ENCODE measurements around the gene DPYSL4.

DPYSL4 gene

GRCh38 chr10:132164761-132165278 is 21.9 kb upstream of the DPYSL4 start:
- DNase-seq = no peak

DNA sequence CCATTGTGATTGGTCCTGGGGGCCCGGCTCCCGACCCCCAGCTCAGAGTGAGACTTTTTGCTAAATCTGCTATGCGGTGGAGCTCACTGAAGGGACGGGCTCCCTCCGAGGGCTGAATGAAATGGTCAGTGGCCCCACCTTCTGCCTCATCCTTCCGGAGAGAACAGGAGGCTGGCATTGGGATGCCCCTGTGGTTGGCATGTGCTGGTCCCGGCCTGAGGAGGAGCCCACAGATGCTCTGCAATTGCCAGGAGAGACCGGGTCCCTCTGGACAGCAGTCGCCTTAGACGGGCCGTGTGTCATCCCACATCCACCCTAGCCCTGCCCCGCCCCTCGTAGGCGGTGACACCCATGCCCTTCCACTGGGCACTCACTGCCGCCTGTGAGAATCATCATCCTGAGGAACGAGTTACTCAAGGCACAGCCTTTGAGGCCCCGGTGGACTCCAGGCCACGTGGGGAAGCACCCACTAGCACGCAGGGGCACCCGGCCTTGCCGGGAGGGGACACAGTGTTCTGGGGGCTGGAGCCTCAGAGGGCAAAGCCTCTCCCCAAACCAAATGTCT is 21.2 kb upstream of the DPYSL4 start:
- no peak for DNase-seq

GRCh38 chr10:132166216-132166950 is 20.4 kb upstream of the DPYSL4 start:
- no peak for DNase-seq

DNA sequence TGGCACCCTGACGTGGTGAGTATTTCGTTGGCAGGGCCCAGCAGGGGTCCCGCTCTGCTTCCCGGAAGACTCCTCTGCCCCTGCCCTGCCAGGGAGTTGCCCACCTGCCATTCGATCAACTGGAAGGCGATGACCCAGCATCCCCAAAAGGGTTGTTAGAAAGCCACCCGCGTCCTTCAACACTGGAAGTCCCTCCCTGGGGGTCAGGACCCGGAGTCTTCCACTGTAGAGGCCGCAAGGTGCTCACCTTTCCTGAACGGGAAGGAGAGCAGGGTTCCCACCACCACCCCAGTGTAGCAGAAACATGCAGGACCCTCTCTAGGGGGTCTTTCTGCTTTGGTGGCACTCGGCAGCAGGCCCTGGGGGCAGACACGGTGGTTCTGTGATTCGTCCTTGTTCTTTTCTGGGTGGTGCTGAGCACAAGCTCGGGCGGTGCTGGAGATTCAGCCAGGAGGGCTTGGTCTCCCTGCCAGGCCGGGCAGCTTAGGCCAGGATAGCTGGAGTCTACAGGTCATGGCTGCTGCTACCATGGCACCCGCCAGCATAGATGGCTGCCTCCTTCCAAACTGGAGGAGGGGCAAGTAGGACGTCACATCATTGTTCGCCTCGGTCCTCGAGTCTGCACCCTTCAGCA is 19.6 kb upstream of the DPYSL4 start:
- no peak for DNase-seq

DNA sequence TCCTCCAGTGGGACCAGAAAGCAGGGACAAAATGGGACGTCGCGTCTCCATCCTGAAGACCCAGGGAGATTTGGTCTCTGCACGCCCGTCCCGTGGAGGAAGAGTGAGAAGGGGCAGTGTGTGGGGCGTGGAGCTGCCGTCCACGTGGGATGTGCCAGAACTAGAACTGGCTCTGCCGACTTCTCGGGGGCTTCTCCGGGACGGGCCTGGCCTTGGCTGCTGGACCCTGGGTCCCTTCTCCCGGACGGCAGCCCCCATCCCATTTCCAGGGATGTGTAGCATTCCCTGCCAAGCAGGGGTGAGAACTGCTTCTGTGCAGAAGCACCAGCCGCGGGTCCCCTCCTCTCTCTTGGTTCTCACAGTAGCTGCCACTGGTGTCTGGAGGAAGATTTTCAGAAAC is 18.8 kb upstream of the DPYSL4 start:
- DNase-seq = no peak

DNA sequence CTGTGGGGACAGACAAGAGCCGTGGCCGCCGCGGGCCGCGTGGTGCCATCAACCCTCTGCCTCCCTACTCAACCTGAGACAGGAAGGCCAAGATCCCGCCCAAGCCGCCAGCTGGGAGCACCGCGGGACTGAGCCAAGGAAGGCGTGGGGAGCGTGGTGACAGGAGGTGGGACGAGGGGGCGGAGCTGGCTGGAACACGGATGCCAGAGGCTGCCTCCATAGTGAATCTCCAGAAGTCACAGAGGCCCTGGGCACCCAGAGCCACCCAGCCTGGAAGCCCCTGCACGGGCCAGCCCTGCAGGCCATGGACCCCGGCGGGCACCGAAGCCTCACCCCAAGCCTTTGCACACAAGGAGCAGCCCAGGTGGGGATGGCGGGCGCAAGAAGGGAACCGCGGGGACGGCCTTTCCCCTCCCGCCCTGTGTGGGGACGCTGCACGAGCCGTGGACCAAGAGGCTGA is 18.1 kb upstream of the DPYSL4 start:
- DNase-seq = no peak

DNA sequence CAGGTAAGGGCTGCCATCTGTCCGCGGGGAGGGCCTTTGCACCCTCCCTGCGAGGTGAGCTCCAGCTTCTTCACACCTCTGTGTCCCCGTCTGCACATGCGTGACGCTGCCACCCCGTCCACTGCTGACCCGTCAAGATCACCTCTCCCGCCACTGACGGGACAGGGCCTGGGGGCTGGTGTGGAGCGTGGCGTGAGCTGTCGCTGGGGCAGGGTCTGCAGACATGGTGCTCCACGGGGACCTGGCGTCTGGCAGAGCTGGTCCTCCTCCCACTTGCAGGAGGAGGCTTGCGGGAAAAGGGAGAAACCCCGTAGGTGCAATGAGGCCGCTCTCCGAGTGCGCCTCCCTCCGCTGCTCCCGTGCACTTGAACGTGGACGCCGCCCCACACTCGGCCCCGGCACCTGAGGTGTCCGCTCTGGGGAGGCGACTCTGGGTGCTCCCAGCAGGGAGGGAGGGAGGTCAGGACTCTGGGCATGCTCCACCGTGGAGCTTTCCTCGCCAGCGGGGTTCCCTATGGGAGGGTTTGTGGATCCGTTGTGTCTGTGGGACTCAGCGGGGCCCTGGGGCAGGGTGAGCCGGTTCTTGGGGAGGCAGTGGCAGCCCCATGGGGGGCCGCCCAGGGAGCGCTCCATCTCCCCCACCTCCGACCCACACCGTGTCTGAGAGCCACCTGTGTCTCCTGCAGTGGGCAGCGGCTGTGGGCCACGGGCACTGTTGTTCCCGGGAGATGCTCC is 17.6 kb upstream of the DPYSL4 start:
- no peak for DNase-seq

GRCh38 chr10:132169766-132170560 is 16.8 kb upstream of the DPYSL4 start:
- no peak for DNase-seq

DNA sequence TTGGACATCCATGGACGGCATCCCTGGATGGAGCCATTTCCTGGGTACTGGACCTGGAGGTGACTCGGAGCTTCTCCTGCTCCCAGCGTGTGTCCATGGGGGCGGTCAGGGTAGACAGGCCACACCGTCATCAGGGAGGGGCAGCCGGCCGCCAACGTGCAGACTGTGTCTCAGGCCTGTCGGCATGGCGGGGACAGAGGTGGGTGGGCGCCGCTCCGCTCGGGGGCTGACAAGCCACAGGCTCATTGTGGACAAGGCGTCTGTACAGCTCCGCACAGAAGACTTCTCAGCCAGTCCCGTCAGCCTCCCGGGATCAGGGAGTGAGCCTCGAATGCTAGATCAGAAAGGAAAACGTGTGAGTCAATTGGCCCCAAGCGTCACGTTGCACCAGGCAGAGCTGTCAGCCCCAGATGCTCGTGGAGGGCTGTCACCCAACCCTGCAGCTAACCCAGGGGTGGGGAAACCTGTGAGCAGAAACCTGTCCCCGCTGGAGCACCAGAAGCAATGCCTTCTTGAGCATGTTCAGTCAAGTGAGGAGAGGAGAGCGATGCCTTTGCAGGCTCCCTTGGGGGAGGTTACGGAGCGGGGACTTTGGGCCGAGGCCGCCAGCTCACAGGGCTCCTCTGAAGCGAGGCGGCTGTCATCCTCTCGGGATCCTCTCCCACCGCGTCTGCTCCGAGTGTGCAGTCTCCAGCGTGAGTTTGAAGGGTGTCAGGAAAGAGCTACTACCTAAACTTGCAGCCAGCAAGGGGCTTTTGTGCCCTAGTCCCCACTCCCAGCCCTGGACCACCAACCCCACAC is 16.0 kb upstream of the DPYSL4 start:
- no peak for DNase-seq

DNA sequence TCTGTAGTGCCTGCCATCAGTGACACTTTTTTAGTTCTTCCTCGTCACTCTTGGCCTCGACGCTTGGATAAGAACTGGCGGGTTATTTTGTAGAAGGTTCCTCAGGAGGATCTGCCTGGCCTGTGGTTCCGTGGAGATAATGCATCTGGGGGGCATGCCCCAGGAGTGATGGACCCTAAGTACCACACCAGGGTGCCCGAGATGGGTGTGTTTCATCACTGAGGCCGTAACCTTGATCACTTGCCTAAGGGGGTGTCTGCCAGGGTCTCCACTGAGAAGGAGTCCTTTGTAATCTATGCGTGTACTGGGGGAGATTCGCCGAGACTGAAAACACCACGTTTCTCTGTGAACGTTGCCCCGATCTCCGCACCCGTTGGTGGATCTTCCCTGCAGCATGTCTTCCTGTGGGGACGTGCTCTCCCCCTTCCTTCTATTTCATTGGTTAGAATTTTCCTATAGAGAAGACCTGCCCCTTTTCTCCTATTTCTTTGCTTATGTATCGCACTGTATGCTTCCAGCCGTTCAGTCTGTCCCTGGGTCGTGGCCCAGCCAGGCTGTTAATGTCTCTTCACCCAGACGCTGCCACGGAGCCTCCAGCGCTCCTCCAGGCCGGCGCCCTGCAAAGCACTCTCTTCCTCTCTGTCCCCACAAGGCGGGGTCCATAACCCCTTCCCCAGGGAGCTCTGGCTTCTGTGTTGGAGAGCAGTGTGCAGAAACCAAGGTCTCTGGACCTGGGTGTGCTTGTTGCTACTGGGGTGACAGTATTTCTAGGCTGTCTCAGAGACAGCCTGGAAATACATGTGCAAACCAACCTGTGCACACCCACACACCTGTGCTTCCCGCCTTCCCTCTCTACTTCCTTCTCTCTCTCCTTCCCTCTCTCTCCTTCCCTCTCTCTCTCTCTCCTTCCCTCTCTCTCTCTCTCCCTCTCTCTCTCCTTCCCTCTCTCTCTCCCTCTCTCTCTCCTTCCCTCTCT is 14.4 kb upstream of the DPYSL4 start:
- no peak for DNase-seq

- DNase-seq = no peak
These were observed 13.6 kb upstream of the DPYSL4 start for GRCh38 chr10:132173185-132173584.

- DNase-seq = no peak
These were observed 12.5 kb upstream of the DPYSL4 start for GRCh38 chr10:132174237-132174636.

DNA sequence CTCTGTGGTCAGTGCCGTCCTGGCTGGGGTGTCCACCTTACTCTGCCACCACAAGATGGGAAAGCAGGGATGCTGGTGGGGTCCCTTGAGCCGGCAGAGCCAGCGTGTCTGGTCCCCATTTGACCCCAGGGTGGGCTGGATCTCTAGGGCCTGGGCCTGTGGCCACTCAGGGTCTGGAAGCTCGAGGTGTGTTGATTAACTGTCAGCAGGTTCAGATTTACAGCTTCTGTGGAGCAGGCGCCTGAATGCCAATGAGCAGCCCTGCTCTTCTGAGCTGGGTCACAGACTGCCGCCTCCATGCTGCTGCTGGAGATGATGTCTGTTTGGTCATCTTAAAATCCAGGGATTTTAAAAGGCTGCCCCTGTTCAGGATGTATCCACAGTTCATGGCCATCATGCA is 11.3 kb upstream of the DPYSL4 start:
- DNase-seq = no peak

- no peak for DNase-seq
These were observed 10.7 kb upstream of the DPYSL4 start for GRCh38 chr10:132175907-132176581.

GRCh38 chr10:132176623-132177500 is 9.9 kb upstream of the DPYSL4 start:
- no peak for DNase-seq

GRCh38 chr10:132178046-132178445 is 8.7 kb upstream of the DPYSL4 start:
- no peak for DNase-seq

DNA sequence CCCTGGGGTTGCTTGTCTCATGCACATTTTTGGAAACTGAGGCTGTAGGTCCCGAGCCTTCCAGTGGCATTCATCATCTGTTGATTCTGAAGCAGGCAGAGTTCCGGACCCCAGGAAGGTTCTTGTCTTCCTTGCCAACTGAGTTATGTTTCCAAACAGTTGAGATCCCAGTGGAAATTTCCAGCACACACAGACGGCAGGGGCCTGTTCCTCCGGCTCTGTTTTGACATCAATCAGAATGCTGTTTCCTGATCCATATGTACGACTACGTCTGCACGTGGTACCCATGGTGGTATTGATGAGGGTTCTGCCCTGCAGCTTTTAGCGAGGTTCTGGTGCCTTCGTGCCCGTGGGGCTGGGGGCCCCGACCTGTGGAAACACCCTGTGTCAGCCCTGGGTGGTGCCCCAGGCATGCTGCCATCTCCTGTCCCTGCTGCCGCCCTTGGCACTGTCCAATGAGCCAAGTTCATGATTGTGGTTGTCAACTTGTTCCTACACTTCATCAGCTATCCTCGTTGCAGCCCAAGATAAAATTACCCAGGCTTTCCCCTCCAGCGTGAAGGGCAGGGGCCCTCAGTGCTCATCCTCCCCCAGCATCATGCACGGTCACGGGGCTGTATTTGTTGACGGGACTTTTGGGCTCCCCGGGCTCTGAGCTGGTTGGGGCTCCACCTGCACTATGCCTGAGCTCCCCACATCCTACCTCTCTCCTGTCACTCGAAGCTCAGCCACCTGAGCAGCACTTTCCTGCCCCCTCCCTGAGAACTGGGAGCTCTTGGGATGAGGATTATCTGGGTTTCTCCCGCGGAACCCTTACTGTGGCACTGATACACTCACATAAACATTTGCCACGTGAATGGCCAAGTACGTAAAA is 7.8 kb upstream of the DPYSL4 start:
- DNase-seq = no peak
